ENCODE results near the gene TRIM69.

Gene TRIM69

DNA sequence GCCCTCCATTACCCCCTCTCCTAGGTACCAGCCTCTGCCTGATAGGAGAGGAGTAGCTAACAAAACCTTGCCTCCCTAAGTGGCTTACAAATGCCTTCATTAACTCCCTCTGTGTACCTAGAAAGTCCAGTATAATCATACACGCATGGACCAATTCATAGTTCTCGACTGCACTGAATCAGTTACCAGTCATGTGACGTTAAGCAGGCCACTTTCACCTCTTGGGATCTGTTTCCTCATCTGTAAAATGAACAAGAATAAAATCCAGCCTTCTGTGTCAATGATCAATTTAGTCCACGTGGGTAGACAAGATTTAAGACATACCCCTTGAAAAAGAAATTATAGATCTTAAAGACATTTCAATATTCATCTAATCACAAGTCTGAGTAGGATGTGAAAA is 72.2 kb downstream of the TRIM69 start:
- no peak for DNase-seq (ENCODE audit: low read depth)

DNA sequence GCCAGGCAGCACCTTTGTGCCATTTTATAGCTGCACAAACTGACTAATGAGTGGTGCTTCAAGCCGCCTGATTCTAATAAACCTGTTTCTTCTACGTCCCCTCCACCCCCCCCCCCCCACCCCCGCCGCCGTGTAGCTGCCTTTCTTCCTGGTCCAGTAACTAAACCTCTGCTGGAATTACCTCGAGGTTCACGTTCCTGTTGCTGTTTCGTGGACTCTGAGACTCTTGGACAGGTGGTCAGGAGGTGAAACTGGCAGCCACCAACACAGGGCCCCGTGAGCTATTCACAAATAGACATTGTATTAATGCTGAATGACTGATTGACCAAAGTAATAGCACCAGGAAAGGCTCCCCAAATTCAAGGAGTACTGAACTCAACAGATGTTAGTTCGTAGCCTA is 73.9 kb downstream of the TRIM69 start:
- DNase-seq (ENCODE audit: low read depth), result no peak

- DNase-seq (ENCODE audit: low read depth), result no peak
Observed at GRCh38 chr15:44811337-44811736, 75.0 kb downstream of the TRIM69 start.

DNA sequence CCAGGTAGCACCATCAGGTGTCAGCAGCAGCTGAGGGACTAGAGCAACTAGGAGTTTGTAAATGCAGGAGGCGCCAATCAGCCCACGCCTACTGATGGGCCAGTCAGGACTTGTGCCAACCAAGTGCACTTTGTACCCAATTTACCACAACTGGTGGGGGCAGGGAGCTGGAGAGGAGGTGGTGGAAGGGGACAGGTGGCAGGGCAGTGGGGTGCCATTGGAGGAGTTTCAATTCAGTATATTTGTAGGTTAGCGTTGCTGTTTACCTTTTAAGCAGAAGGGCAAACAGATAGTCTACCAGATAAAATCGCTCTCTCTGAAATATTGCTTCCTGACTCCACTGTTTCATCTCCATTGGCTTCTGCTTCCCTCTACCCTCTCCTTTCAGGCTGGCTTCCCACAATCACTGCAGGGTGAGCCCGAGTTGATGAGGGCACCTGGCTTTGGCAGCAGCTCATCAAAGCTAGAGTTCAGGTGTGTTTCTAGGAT is 75.7 kb downstream of the TRIM69 start:
- DNase-seq (ENCODE audit: low read depth), result no peak

DNA sequence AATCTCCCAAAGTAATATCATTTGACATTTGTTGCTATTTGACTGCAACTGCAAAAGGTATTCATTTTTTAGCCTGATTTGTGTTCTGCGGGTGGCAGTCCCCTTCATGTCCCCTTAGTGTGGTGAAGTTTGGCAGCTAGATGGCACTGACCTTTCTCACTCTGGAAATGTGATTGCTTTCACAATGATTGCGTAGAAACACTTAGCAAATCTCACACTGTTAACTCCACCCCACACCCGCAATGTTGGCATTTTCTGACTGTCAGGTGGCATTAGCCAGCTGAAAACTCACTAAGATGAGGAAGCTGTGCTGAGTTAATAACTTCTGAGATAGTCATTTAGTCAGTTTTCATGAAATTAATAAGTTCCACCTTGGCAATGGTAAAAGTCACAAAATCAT is 76.9 kb downstream of the TRIM69 start:
- no peak for DNase-seq (ENCODE audit: low read depth)

Measured in T follicular helper cell (primary cell).